ENCODE results near the gene PAIP2.

DNA sequence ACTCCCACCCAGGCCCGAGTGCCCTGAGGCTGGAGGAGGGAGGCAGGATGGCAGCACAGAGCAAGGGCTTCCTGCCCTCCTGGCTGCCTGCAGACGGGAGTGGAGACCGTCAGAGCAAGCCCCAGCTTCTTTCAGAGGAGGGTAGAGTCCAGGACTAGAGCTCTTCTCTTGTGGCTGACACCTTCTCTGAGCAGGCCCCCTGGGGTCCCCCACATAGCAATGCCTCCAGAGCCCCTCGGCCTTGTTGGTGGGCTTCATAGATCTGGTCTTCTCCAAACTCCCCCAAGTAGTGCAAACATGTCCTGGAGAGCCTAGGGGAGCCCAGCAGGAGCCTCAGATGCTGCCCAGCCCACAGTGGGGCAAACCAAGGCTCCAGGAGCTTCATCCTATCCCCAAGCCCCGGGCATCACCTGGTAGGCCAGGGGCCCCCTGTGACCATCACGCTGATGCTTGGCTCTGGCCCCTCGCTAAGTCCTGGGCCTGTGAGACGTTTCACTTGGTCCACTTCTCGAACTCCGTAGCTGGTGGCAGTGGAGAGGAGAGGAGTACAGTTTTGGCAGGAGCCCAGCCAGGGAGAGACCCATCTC lies 46.0 kb downstream of the PAIP2 start:
- no peak for TF ChIP-seq TCF7L2 (IDR thresholded peaks at IDR 0.05; ENCODE audit: borderline replicate concordance, extremely low read depth, insufficient read depth, insufficient read length)
- TF ChIP-seq POLR2AphosphoS5 (IDR thresholded peaks at IDR 0.05; ENCODE audit: low read depth, low read length), result no peak
- TF ChIP-seq CTCF (IDR thresholded peaks at IDR 0.05 in 2 of 3, conservative IDR thresholded peaks at IDR 0.05 in 1 of 3; ENCODE audit: borderline replicate concordance in 1 of 3, insufficient read depth in 1 of 3, low read depth in 2 of 3, low read length in 2 of 3), result no peak
- no peak for TF ChIP-seq EZH2phosphoT487 (IDR thresholded peaks at IDR 0.05; ENCODE audit: borderline replicate concordance)
- no peak for TF ChIP-seq POLR2A (IDR thresholded peaks at IDR 0.05; ENCODE audit: borderline replicate concordance, extremely low read depth, insufficient read depth, insufficient read length)
- TF ChIP-seq, protein P1, sequence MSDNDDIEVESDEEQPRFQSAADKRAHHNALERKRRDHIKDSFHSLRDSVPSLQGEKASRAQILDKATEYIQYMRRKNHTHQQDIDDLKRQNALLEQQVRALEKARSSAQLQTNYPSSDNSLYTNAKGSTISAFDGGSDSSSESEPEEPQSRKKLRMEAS (IDR thresholded peaks at IDR 0.05), result no peak
- TF ChIP-seq, protein P2, sequence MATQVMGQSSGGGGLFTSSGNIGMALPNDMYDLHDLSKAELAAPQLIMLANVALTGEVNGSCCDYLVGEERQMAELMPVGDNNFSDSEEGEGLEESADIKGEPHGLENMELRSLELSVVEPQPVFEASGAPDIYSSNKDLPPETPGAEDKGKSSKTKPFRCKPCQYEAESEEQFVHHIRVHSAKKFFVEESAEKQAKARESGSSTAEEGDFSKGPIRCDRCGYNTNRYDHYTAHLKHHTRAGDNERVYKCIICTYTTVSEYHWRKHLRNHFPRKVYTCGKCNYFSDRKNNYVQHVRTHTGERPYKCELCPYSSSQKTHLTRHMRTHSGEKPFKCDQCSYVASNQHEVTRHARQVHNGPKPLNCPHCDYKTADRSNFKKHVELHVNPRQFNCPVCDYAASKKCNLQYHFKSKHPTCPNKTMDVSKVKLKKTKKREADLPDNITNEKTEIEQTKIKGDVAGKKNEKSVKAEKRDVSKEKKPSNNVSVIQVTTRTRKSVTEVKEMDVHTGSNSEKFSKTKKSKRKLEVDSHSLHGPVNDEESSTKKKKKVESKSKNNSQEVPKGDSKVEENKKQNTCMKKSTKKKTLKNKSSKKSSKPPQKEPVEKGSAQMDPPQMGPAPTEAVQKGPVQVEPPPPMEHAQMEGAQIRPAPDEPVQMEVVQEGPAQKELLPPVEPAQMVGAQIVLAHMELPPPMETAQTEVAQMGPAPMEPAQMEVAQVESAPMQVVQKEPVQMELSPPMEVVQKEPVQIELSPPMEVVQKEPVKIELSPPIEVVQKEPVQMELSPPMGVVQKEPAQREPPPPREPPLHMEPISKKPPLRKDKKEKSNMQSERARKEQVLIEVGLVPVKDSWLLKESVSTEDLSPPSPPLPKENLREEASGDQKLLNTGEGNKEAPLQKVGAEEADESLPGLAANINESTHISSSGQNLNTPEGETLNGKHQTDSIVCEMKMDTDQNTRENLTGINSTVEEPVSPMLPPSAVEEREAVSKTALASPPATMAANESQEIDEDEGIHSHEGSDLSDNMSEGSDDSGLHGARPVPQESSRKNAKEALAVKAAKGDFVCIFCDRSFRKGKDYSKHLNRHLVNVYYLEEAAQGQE (IDR thresholded peaks at IDR 0.05; ENCODE audit: low read depth), result no peak
- no peak for TF ChIP-seq YY1 (IDR thresholded peaks at IDR 0.05; ENCODE audit: extremely low read depth, insufficient replicate concordance, low read depth, low read length)
- no peak for TF ChIP-seq ZNF274 (IDR thresholded peaks at IDR 0.05; ENCODE audit: low read depth, low read length)
- no peak for TF ChIP-seq RAD21 (IDR thresholded peaks at IDR 0.05; ENCODE audit: low read depth)
- TF ChIP-seq EGR1 (IDR thresholded peaks at IDR 0.05; ENCODE audit: low read depth), result no peak

Measured in HCT116 (cell line).